H1 (cell line): ENCODE data around the gene FRMD4B. TPM values are rescaled to one million over a fixed set of nuclear protein-coding genes. Genes with fewer than 3 reads are reported as not detected.

Experiments
- CTCF ChIA-PET: fragments of 300-600 bp; sonication (Branson Sonifier 250); formaldehyde crosslinking; loops from one replicate; lab custom pipeline; 2021; ENCODE audit not compliant: partially characterized antibody; lab: Charles Lee
- POLR2A ChIA-PET: fragments of 300-600 bp; sonication (Branson Sonifier 250); formaldehyde crosslinking; loops from one replicate; lab custom pipeline; 2021; ENCODE audit warnings: inconsistent platforms; ENCODE audit not compliant: partially characterized antibody; lab: Charles Lee
- DNase-seq, 2 experiments: peaks; one replicate each; pipeline versions ENCODE4 v3.0.0 to v3.0.0-alpha.2; 2010 to 2022; ENCODE audit warnings: low spot score in 2 of 2, low read depth in 1 of 2, mixed read lengths in 1 of 2
- FAIRE-seq: peaks from 2 replicates; lab custom pipeline; 2011; peaks lifted over from hg19 to GRCh38; lab: Jason Lieb, UNC
- H2AFZ ChIP-seq: 2 replicates; pipeline ENCODE4 v1.8.1; 2012; ENCODE audit warnings: low read length, inconsistent platforms
- H2AK5ac ChIP-seq: 2 replicates; pipeline ENCODE4 v1.6.1; 2013; ENCODE audit warnings: low read depth, low read length
- H2BK120ac ChIP-seq: replicated peaks from 2 replicates; pipeline ENCODE3; 2013; ENCODE audit warnings: low read depth, low read length, inconsistent platforms
- H2BK12ac ChIP-seq: 2 replicates; pipeline ENCODE4 v1.6.1; 2013; ENCODE audit warnings: low read depth, low read length
- H2BK15ac ChIP-seq: 2 replicates; pipeline ENCODE4 v1.6.1; 2013; ENCODE audit warnings: low read length
- H2BK20ac ChIP-seq: 2 replicates; pipeline ENCODE4 v1.6.1; 2013; ENCODE audit warnings: low read length
- H2BK5ac ChIP-seq: 2 replicates; pipeline ENCODE4 v1.6.1; 2013; ENCODE audit warnings: low read depth, low read length
- H3K14ac ChIP-seq: 2 replicates; pipeline ENCODE4 v1.6.1; 2013; ENCODE audit warnings: inconsistent platforms; ENCODE audit not compliant: insufficient read length
- H3K18ac ChIP-seq: 2 replicates; pipeline ENCODE4 v1.6.1; 2013; ENCODE audit warnings: low read length; ENCODE audit errors: extremely low read depth
- H3K23ac ChIP-seq: 2 replicates; pipeline ENCODE4 v1.6.1; 2013; ENCODE audit warnings: inconsistent platforms; ENCODE audit not compliant: insufficient read length
- H3K23me2 ChIP-seq: 2 replicates; pipeline ENCODE4 v1.6.1; 2013; ENCODE audit warnings: low read depth, low read length
- H3K27ac ChIP-seq: 2 replicates; pipeline ENCODE4 v1.6.1; 2011; ENCODE audit warnings: low read depth, low read length, inconsistent platforms
- H3K27me3 ChIP-seq, 4 experiments: replicated peaks in 1 of 4; 1 replicate in 1 of 4; 2 replicates in 3 of 4; pipeline versions ENCODE4 v1.6.1 to v1.8.1; 2011 to 2013; ENCODE audit warnings: low read length in 3 of 4, mild to moderate bottlenecking in 3 of 4, inconsistent platforms in 2 of 4, mixed read lengths in 2 of 4, moderate library complexity in 1 of 4; ENCODE audit not compliant: control insufficient read depth in 3 of 4, insufficient read depth in 3 of 4; ENCODE audit errors: extremely low read depth in 1 of 4
- H3K36me3 ChIP-seq, 4 experiments: 2 replicates each; pipeline versions ENCODE4 v1.6.1 to v1.8.1; 2011 to 2013; ENCODE audit warnings: mild to moderate bottlenecking in 4 of 4, low read length in 3 of 4, moderate library complexity in 2 of 4, control low read depth in 1 of 4, inconsistent platforms in 1 of 4; ENCODE audit not compliant: insufficient read depth in 4 of 4, control insufficient read depth in 2 of 4
- H3K4ac ChIP-seq: replicated peaks from 2 replicates; pipeline ENCODE3; 2013; ENCODE audit warnings: low read length, low read depth, mixed read lengths, inconsistent platforms; ENCODE audit not compliant: insufficient read length
- H3K4me1 ChIP-seq, 4 experiments: replicated peaks in 1 of 4; 1 replicate in 1 of 4; 2 replicates in 3 of 4; pipeline versions ENCODE4 v1.6.1 to v1.8.1; 2011 to 2013; ENCODE audit warnings: low read length in 3 of 4, inconsistent platforms in 2 of 4, mixed read lengths in 1 of 4; ENCODE audit not compliant: insufficient read depth in 4 of 4, control insufficient read depth in 3 of 4
- H3K4me2 ChIP-seq, 2 experiments: 2 replicates each; pipeline versions ENCODE4 v1.6.1 to v1.8.1; 2011 to 2013; ENCODE audit warnings: low read depth in 2 of 2, low read length in 2 of 2, control low read depth in 1 of 2, inconsistent platforms in 1 of 2, mild to moderate bottlenecking in 1 of 2; ENCODE audit not compliant: insufficient read depth in 1 of 2
- H3K4me3 ChIP-seq, 4 experiments: fragments of 200-600, 300-600 bp in 1 of 4; sonication (generic), shearing (Covaris generic), sonication (Bioruptor Twin) in 1 of 4; 2 replicates each; pipeline versions ENCODE4 v1.5.1 to v1.8.1; 2011 to 2016; ENCODE audit warnings: low read length in 4 of 4, low read depth in 3 of 4, control low read depth in 2 of 4, inconsistent platforms in 2 of 4, mild to moderate bottlenecking in 2 of 4, mixed read lengths in 1 of 4, moderate library complexity in 1 of 4; ENCODE audit not compliant: insufficient read depth in 2 of 4; ENCODE audit errors: extremely low read depth in 1 of 4
- H3K56ac ChIP-seq: replicated peaks from 2 replicates; pipeline ENCODE3; 2013; ENCODE audit warnings: low read depth, mild to moderate bottlenecking, mixed read lengths, low read length, inconsistent platforms; ENCODE audit not compliant: insufficient read length
- H3K79me1 ChIP-seq: 2 replicates; pipeline ENCODE4 v1.6.1; 2013; ENCODE audit warnings: low read depth, low read length, control low read depth
- H3K79me2 ChIP-seq, 2 experiments: 2 replicates each; pipeline versions ENCODE4 v1.6.1 to v1.8.1; 2012 to 2013; ENCODE audit warnings: low read length in 2 of 2, mild to moderate bottlenecking in 2 of 2, inconsistent platforms in 1 of 2; ENCODE audit not compliant: insufficient read depth in 2 of 2, control insufficient read depth in 1 of 2
- H3K9ac ChIP-seq, 4 experiments: replicated peaks in 1 of 4; 1 replicate in 1 of 4; 2 replicates in 3 of 4; pipeline versions ENCODE4 v1.6.1 to v1.8.1; 2011 to 2013; ENCODE audit warnings: low read depth in 3 of 4, low read length in 3 of 4, control low read depth in 2 of 4, mild to moderate bottlenecking in 2 of 4, moderate library complexity in 2 of 4, inconsistent platforms in 1 of 4; ENCODE audit errors: extremely low read depth in 1 of 4
- H3K9me3 ChIP-seq, 2 experiments: 2 replicates each; pipeline versions ENCODE4 v1.6.1 to v1.8.1; 2012 to 2013; ENCODE audit warnings: mild to moderate bottlenecking in 2 of 2, moderate library complexity in 2 of 2, control low read depth in 1 of 2, inconsistent platforms in 1 of 2, low read depth in 1 of 2, low read length in 1 of 2, mixed read lengths in 1 of 2; ENCODE audit not compliant: insufficient read depth in 2 of 2
- H4K20me1 ChIP-seq, 2 experiments: replicated peaks in 1 of 2; 2 replicates each; pipeline versions ENCODE3 to v1.8.1; 2011 to 2013; ENCODE audit warnings: inconsistent platforms in 2 of 2, low read length in 2 of 2, mild to moderate bottlenecking in 1 of 2; ENCODE audit not compliant: insufficient read depth in 2 of 2, control insufficient read depth in 1 of 2
- H4K5ac ChIP-seq: 2 replicates; pipeline ENCODE4 v1.6.1; 2013; ENCODE audit warnings: low read length, low read depth, mixed read lengths, inconsistent platforms; ENCODE audit not compliant: insufficient read length
- H4K8ac ChIP-seq: 2 replicates; pipeline ENCODE4 v1.8.0; 2013; ENCODE audit warnings: mild to moderate bottlenecking, moderate library complexity, low read length, inconsistent platforms; ENCODE audit not compliant: insufficient read depth; ENCODE audit errors: extremely low read depth
- H4K91ac ChIP-seq: replicated peaks from 2 replicates; pipeline ENCODE3; 2013; ENCODE audit warnings: low read length, mixed read lengths, inconsistent platforms; ENCODE audit not compliant: insufficient read length
- CHD1 ChIP-seq: IDR thresholded peaks from 2 replicates; pipeline ENCODE4 v1.6.1; 2012; ENCODE audit warnings: low read depth, low read length, improper control_type of control experiment
- EZH2 ChIP-seq: fragments of 200-600 bp; sonication (generic); IDR thresholded peaks from 2 replicates; pipeline ENCODE4 v1.7.1; 2012; ENCODE audit warnings: low read depth, mild to moderate bottlenecking, moderate library complexity, low read length, inconsistent platforms; ENCODE audit not compliant: severe bottlenecking
- FOSL1 ChIP-seq: IDR thresholded peaks from 2 replicates; pipeline ENCODE4 v1.6.1; 2011; ENCODE audit warnings: mild to moderate bottlenecking, low read depth, low read length, moderate library complexity; ENCODE audit not compliant: insufficient read depth
- KDM1A ChIP-seq: fragments of 200-600, 300-600 bp; sonication (generic); IDR thresholded peaks from 2 replicates; pipeline ENCODE4 v1.7.1; 2016; ENCODE audit warnings: mild to moderate bottlenecking, low read length, borderline replicate concordance
- KDM5A ChIP-seq: fragments of 200-600 bp; IDR thresholded peaks from 2 replicates; pipeline ENCODE4 v1.7.1; 2012; ENCODE audit warnings: mild to moderate bottlenecking, low read length, inconsistent platforms, mixed read lengths
- RNF2 ChIP-seq: fragments of 200-900, 300-1000 bp; sonication (generic); IDR thresholded peaks from 2 replicates; pipeline ENCODE4 v1.7.1; 2016; ENCODE audit warnings: borderline replicate concordance, low read depth, mild to moderate bottlenecking, antibody characterized with exemption, low read length; ENCODE audit not compliant: poor library complexity, severe bottlenecking; ENCODE audit errors: missing control alignments
- SP4 ChIP-seq: IDR thresholded peaks from 2 replicates; pipeline ENCODE4 v1.6.1; 2012; ENCODE audit warnings: low read length, inconsistent platforms
- TAF1 ChIP-seq: IDR thresholded peaks from 2 replicates; pipeline ENCODE4 v1.6.1; 2011; ENCODE audit warnings: mild to moderate bottlenecking, low read depth, low read length
- ZNF274 ChIP-seq: IDR thresholded peaks from 2 replicates; pipeline ENCODE4 v1.7.0; 2012; ENCODE audit warnings: low read length, borderline replicate concordance; ENCODE audit errors: extremely low read depth
- WGBS, 2 experiments: shearing (Covaris generic) in 1 of 2; methylation state at CpG; one replicate each; pipeline versions ENCODE4 v1.1.6 to v1.1.7; 2013 to 2015; ENCODE audit warnings: low lambda C conversion rate in 2 of 2, mixed read lengths in 2 of 2, inconsistent platforms in 1 of 2, low coverage in 1 of 2, missing lambda C conversion rate in 1 of 2; ENCODE audit not compliant: insufficient replicate concordance in 2 of 2, insufficient coverage in 1 of 2, insufficient read length in 1 of 2; ENCODE audit errors: extremely low coverage in 1 of 2, missing lambda C conversion rate in 1 of 2; 5-methylcytosine and 5-hydroxymethylcytosine counted together
- polyA plus RNA-seq, 7 experiments: library from polyadenylated mRNA; depleted of rRNA in 3 of 7; stranded (reverse) in 5 of 7; unstranded in 2 of 7; fragments of >200 nt in 5 of 7; fragments of 200-250 nt in 2 of 7; gene quantifications; 1 replicate in 5 of 7; 2 replicates in 1 of 7; 4 replicates in 1 of 7; pipeline versions ENCODE4 v1.2.1 to v1.2.3, GENCODE V29; 2011 to 2013; ENCODE audit warnings: missing spikeins in 2 of 7, mixed read lengths in 2 of 7
- total RNA-seq: library from RNA; stranded (reverse); fragmentation: NEBNext Ultra II Directional; extraction: Animal tissue kit (Norgen Biotek cat#: 25700); gene quantifications from 2 replicates; pipeline ENCODE4 v1.2.1, GENCODE V29; 2021
- TF ChIP-seq, protein P1 (sequence below): IDR thresholded peaks from 2 replicates; pipeline ENCODE4 v1.6.1; 2011; ENCODE audit warnings: low read length, improper control_type of control experiment

The FRMD4B gene
- total and polyA plus RNA-seq, 2 of the 8 experiments (the other 6 are each of a cell fraction or from before 2014, with no cell fraction given), result 2.7 to 7.2 TPM

GRCh38 chr3:69137412-69137811 is 248.5 kb downstream of the FRMD4B start:
- no peak overlapping the region for H3K14ac ChIP-seq
- no peaks in the 10 kb centered on the region for H3K79me1 ChIP-seq
- peaks cover 0 to 5% (median 0%) of the 10 kb centered on the region in 4 experiments; a peak in 1 of 7 replicates for H3K27me3 ChIP-seq
- no peaks in the 10 kb centered on the region for H3K79me2 ChIP-seq
- ChIA-PET POLR2A (no interaction called here), CTCF (interaction anchor here (1.1 to 3.1 kb wide), 3 partner anchors 17 to 172 kb away, joined by 3 to 15 read pairs (median 4); no protein-coding TSS in a partner anchor)
- H3K18ac ChIP-seq, result no peak overlapping the region
- H4K8ac ChIP-seq, result no peak overlapping the region
- no peaks in the 10 kb centered on the region for H3K4me1 ChIP-seq
- FAIRE-seq, result no peak
- no peak overlapping the region for H3K56ac ChIP-seq
- H2AK5ac ChIP-seq, result no peak overlapping the region
- TF ChIP-seq, protein P1, sequence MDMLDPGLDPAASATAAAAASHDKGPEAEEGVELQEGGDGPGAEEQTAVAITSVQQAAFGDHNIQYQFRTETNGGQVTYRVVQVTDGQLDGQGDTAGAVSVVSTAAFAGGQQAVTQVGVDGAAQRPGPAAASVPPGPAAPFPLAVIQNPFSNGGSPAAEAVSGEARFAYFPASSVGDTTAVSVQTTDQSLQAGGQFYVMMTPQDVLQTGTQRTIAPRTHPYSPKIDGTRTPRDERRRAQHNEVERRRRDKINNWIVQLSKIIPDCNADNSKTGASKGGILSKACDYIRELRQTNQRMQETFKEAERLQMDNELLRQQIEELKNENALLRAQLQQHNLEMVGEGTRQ, result no peak
- TF ChIP-seq KDM1A, result no peak
- no peak for TF ChIP-seq KDM5A
- TF ChIP-seq CHD1, result no peak
- TF ChIP-seq FOSL1, result no peak
- TF ChIP-seq SP4, result no peak
- TF ChIP-seq ZNF274, result no peak
- TF ChIP-seq RNF2, result no peak
- TF ChIP-seq TAF1, result no peak
- no peak for TF ChIP-seq EZH2
- no peak overlapping the region for H2BK120ac ChIP-seq
- H3K9me3 ChIP-seq, result no peaks in the 10 kb centered on the region
- no peak overlapping the region for H2BK15ac ChIP-seq
- no peak overlapping the region for H4K91ac ChIP-seq
- no peaks in the 10 kb centered on the region for H3K23me2 ChIP-seq
- H3K4me2 ChIP-seq, result no peak overlapping the region
- DNase-seq, result no peak
- no peak overlapping the region for H3K9ac ChIP-seq
- H3K27ac ChIP-seq, result no peak overlapping the region
- no peak overlapping the region for H2BK20ac ChIP-seq
- H3K23ac ChIP-seq, result no peak overlapping the region
- H3K4ac ChIP-seq, result no peak overlapping the region
- no peak overlapping the region for H4K5ac ChIP-seq
- H3K36me3 ChIP-seq, result no peaks in the 10 kb centered on the region
- 86% methylated on average over 2 of the region's 2 CpGs; no CpG with 5 or more reads in 1 of the 2 experiments for WGBS, 2 experiments
- no peak overlapping the region for H3K4me3 ChIP-seq
- no peak overlapping the region for H2BK5ac ChIP-seq
- no peaks in the 10 kb centered on the region for H4K20me1 ChIP-seq
- no peak overlapping the region for H2BK12ac ChIP-seq
- no peak overlapping the region for H2AFZ ChIP-seq
